ENCODE results near the gene PTTG1. TPM values are rescaled to one million over a fixed set of nuclear protein-coding genes. Genes with fewer than 3 reads are reported as not detected.
A peak's percentile ranks its signal among the peaks of the same experiment; 100 is the strongest.

Gene PTTG1
- total and polyA plus RNA-seq, 2 experiments from 2014 or later: 394 to 620 TPM

DNA sequence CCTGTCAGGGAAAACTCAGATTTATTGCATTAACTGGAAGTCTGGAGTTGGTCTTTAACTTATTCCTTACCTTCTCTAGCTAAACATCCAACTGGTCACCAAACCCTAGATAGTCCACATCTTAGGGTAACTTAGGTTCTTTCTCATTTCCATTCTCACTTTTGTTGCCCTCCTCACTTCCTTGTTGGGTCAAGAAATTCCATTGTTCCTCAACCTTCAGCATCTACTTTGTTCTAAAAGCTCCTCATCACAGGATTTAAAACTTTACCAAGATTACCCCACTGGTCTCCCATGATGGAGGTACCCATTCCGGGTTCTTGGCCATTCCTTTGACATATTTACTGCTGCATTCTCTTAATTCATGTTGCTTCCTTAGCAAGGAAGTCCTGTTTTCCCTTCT lies 32.1 kb downstream of the PTTG1 start:
- H3K27me3 Mint-ChIP-seq (ENCODE audit: insufficient read depth, low read depth, poor library complexity): no peaks in the 10 kb centered on the region

DNA sequence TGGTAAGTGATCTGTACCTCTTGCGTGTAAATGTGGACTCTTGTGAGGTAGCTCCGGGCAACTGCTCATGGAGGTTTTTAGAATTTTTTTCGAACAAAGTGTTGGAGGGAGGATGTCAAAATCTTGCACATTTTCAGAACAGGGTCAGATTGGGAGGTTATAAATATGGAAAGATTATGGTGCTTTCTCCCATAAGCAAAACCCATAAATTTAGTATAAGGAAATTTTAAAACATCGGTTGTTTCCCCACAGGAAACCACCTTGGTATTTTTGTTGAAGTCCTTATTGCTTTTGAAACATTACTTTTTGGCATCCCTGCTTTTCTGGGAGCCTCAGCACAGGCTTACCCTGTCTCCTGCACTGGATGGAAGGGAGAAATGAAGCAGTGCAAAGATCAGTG lies 33.9 kb downstream of the PTTG1 start:
- no peak overlapping the region for H3K4me3 Mint-ChIP-seq
- H3K27ac Mint-ChIP-seq: no peak overlapping the region
- H3K79me2 ChIP-seq (replicated peaks; ENCODE audit: insufficient read depth): no peaks in the 10 kb centered on the region
- H3F3A ChIP-seq (replicated peaks; ENCODE audit: low read depth): no peaks in the 10 kb centered on the region
- DNase-seq (ENCODE audit: low spot score) (no peak), ATAC-seq (no peak)
- no peak overlapping the region for H3K4me2 ChIP-seq
- H3K27me3 Mint-ChIP-seq (ENCODE audit: insufficient read depth, low read depth, poor library complexity): no peaks in the 10 kb centered on the region
- H3K36me3 ChIP-seq (ENCODE audit: insufficient read depth): no peaks in the 10 kb centered on the region
- H3K4me3 ChIP-seq: no peak overlapping the region
- no peaks in the 10 kb centered on the region for H3K4me1 Mint-ChIP-seq
- peak overlapping the region; percentile 18; the same call in 1 of the 2 replicates for H2AFZ ChIP-seq
- no peaks in the 10 kb centered on the region for H3K36me3 Mint-ChIP-seq (ENCODE audit: low read depth)
- no peaks in the 10 kb centered on the region for H3K27me3 ChIP-seq (ENCODE audit: insufficient read depth)
- H3K27ac ChIP-seq (ENCODE audit: low read depth): no peak overlapping the region
- no peaks in the 10 kb centered on the region for H3K9me3 Mint-ChIP-seq
- H3K9me2 ChIP-seq (ENCODE audit: insufficient read depth): no peaks in the 10 kb centered on the region; the same call in 1 of the 2 replicates
- no peaks in the 10 kb centered on the region for H4K20me1 ChIP-seq (replicated peaks; ENCODE audit: insufficient read depth)
- H3K4me1 ChIP-seq (ENCODE audit: insufficient read depth): no peaks in the 10 kb centered on the region
- TF ChIP-seq ZNF114 (CRISPR knock-in tag; IDR thresholded peaks at IDR 0.05) (no peak), EZH2phosphoT487 (IDR thresholded peaks at IDR 0.05; ENCODE audit: unreplicated experiment) (no peak), STAT1 (IDR thresholded peaks at IDR 0.05; ENCODE audit: unreplicated experiment) (no peak), ZNF331 (CRISPR knock-in tag; IDR thresholded peaks at IDR 0.05; ENCODE audit: low read depth) (no peak)
- TF ChIP-seq, protein P1, sequence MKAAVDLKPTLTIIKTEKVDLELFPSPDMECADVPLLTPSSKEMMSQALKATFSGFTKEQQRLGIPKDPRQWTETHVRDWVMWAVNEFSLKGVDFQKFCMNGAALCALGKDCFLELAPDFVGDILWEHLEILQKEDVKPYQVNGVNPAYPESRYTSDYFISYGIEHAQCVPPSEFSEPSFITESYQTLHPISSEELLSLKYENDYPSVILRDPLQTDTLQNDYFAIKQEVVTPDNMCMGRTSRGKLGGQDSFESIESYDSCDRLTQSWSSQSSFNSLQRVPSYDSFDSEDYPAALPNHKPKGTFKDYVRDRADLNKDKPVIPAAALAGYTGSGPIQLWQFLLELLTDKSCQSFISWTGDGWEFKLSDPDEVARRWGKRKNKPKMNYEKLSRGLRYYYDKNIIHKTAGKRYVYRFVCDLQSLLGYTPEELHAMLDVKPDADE (IDR thresholded peaks at IDR 0.05): no peak

More for the DNA sequence above, 32.1 kb downstream of the PTTG1 start:
- Histone ChIP-seq H3K9me2 (ENCODE audit: insufficient read depth) (no peaks in the 10 kb centered on the region; the same call in 1 of the 2 replicates), H3K27ac (ENCODE audit: low read depth) (no peak overlapping the region), H4K20me1 (replicated peaks; ENCODE audit: insufficient read depth) (no peaks in the 10 kb centered on the region), H3F3A (replicated peaks; ENCODE audit: low read depth) (no peaks in the 10 kb centered on the region), H3K4me3 (no peak overlapping the region), H3K4me2 (no peak overlapping the region), H2AFZ (no peak overlapping the region), H3K27me3 (ENCODE audit: insufficient read depth) (no peaks in the 10 kb centered on the region), H3K4me1 (ENCODE audit: insufficient read depth) (no peaks in the 10 kb centered on the region), H3K79me2 (replicated peaks; ENCODE audit: insufficient read depth) (no peaks in the 10 kb centered on the region), H3K36me3 (ENCODE audit: insufficient read depth) (no peaks in the 10 kb centered on the region)
- Mint-ChIP-seq H3K27ac (no peak overlapping the region), H3K9me3 (no peaks in the 10 kb centered on the region), H3K4me3 (no peak overlapping the region), H3K36me3 (ENCODE audit: low read depth) (no peaks in the 10 kb centered on the region), H3K4me1 (no peaks in the 10 kb centered on the region)
- DNase-seq (ENCODE audit: low spot score) (no peak), ATAC-seq (no peak)
- TF ChIP-seq CREB1 (CRISPR knock-in tag; IDR thresholded peaks at IDR 0.05; ENCODE audit: low read depth) (no peak), EZH2 (IDR thresholded peaks at IDR 0.05; ENCODE audit: low read depth, unreplicated experiment) (no peak), STAT1 (IDR thresholded peaks at IDR 0.05; ENCODE audit: unreplicated experiment) (no peak), POLR2AphosphoS5 (IDR thresholded peaks at IDR 0.05; ENCODE audit: low read depth) (no peak), JUNB (IDR thresholded peaks at IDR 0.05; ENCODE audit: unreplicated experiment) (no peak), EZH2phosphoT487 (IDR thresholded peaks at IDR 0.05; ENCODE audit: unreplicated experiment) (no peak), NANOG (IDR thresholded peaks at IDR 0.05; ENCODE audit: borderline replicate concordance) (no peak), ZNF114 (CRISPR knock-in tag; IDR thresholded peaks at IDR 0.05) (no peak)
- TF ChIP-seq, protein P2, sequence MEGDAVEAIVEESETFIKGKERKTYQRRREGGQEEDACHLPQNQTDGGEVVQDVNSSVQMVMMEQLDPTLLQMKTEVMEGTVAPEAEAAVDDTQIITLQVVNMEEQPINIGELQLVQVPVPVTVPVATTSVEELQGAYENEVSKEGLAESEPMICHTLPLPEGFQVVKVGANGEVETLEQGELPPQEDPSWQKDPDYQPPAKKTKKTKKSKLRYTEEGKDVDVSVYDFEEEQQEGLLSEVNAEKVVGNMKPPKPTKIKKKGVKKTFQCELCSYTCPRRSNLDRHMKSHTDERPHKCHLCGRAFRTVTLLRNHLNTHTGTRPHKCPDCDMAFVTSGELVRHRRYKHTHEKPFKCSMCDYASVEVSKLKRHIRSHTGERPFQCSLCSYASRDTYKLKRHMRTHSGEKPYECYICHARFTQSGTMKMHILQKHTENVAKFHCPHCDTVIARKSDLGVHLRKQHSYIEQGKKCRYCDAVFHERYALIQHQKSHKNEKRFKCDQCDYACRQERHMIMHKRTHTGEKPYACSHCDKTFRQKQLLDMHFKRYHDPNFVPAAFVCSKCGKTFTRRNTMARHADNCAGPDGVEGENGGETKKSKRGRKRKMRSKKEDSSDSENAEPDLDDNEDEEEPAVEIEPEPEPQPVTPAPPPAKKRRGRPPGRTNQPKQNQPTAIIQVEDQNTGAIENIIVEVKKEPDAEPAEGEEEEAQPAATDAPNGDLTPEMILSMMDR (conservative IDR thresholded peaks at IDR 0.05; ENCODE audit: low read depth in 2 of 2): no peak
- TF ChIP-seq, protein P3, sequence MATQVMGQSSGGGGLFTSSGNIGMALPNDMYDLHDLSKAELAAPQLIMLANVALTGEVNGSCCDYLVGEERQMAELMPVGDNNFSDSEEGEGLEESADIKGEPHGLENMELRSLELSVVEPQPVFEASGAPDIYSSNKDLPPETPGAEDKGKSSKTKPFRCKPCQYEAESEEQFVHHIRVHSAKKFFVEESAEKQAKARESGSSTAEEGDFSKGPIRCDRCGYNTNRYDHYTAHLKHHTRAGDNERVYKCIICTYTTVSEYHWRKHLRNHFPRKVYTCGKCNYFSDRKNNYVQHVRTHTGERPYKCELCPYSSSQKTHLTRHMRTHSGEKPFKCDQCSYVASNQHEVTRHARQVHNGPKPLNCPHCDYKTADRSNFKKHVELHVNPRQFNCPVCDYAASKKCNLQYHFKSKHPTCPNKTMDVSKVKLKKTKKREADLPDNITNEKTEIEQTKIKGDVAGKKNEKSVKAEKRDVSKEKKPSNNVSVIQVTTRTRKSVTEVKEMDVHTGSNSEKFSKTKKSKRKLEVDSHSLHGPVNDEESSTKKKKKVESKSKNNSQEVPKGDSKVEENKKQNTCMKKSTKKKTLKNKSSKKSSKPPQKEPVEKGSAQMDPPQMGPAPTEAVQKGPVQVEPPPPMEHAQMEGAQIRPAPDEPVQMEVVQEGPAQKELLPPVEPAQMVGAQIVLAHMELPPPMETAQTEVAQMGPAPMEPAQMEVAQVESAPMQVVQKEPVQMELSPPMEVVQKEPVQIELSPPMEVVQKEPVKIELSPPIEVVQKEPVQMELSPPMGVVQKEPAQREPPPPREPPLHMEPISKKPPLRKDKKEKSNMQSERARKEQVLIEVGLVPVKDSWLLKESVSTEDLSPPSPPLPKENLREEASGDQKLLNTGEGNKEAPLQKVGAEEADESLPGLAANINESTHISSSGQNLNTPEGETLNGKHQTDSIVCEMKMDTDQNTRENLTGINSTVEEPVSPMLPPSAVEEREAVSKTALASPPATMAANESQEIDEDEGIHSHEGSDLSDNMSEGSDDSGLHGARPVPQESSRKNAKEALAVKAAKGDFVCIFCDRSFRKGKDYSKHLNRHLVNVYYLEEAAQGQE (IDR thresholded peaks at IDR 0.05; ENCODE audit: unreplicated experiment): no peak
